NB4 (cell line): ENCODE results near the gene A2M.

ENCODE experiments used
- CTCF ChIP-seq: IDR thresholded peaks from one replicate; pipeline ENCODE4 v1.5.1; 2012; ENCODE audit warnings: low read depth, low read length
- POLR2A ChIP-seq: IDR thresholded peaks from 2 replicates; pipeline ENCODE4 v1.6.1; 2011; ENCODE audit warnings: mild to moderate bottlenecking; ENCODE audit not compliant: insufficient read length; ENCODE audit errors: extremely low read depth

GRCh38 chr12:9037431-9037830, 78.3 kb downstream of the A2M start:
- TF ChIP-seq CTCF (no peak), POLR2A (no peak)
